Measurements from ENCODE around the gene ZNF277.

Gene ZNF277

DNA sequence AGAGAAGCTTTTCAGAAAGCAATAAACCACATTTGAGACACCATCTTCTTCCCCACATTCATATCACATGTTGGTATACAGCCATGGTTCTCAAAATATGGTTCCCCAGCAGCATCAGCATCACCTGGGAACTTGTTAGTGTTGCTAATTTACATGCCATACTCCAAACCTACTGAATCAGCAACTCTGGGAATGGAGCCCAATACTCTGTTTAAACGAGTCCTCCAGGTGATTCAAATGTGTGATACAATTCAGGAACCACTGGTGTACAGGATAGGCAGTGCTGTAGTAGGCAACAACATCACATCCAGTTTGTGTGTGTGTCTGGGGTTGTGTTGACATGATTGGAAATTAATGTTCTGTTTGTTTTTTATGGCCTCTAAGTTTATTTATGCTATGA lies 47.7 kb downstream of the ZNF277 start:
- TF ChIP-seq, protein P1, sequence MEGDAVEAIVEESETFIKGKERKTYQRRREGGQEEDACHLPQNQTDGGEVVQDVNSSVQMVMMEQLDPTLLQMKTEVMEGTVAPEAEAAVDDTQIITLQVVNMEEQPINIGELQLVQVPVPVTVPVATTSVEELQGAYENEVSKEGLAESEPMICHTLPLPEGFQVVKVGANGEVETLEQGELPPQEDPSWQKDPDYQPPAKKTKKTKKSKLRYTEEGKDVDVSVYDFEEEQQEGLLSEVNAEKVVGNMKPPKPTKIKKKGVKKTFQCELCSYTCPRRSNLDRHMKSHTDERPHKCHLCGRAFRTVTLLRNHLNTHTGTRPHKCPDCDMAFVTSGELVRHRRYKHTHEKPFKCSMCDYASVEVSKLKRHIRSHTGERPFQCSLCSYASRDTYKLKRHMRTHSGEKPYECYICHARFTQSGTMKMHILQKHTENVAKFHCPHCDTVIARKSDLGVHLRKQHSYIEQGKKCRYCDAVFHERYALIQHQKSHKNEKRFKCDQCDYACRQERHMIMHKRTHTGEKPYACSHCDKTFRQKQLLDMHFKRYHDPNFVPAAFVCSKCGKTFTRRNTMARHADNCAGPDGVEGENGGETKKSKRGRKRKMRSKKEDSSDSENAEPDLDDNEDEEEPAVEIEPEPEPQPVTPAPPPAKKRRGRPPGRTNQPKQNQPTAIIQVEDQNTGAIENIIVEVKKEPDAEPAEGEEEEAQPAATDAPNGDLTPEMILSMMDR (IDR thresholded peaks at IDR 0.05; ENCODE audit: low read depth, low read length), result no peak

DNA sequence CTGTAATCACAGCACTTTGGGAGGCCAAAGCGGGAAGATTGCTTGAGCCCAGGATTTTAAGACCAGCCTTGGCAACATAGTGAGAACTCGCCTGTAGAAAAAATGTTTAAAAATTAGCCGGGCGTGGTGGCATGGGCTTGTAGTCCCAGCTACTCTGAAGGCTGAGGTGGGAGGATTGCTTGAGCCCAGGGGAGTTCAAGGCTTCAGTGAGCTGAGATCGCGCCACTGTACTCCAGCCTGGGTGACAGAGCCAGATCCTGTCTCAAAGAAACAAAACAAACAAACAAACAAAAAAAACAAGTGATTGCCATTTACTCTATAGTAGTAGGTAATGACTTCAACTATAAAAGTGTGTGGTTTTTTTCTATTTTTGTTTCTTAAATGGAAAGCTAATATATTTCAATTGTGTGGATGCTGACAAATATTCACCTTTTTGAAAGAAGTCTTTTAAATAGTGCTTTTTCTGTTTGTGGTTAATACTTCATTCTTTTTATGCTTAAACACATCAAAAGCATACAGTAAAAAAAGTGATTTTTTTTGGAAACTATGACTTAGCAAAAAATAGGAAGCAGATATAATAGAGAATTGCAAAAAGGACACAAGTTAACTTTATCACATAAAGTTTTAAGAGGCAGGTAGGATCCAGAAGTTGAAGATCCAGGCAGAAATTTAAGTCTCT lies 48.4 kb downstream of the ZNF277 start:
- TF ChIP-seq, protein P1 (IDR thresholded peaks at IDR 0.05; ENCODE audit: low read depth, low read length), result no peak
- H3K4me3 ChIP-seq (ENCODE audit: low read depth, low read length), result no peak overlapping the region

More for the DNA sequence above, 47.7 kb downstream of the ZNF277 start:
- no peak overlapping the region for H3K4me3 ChIP-seq (ENCODE audit: low read depth, low read length)

DNA sequence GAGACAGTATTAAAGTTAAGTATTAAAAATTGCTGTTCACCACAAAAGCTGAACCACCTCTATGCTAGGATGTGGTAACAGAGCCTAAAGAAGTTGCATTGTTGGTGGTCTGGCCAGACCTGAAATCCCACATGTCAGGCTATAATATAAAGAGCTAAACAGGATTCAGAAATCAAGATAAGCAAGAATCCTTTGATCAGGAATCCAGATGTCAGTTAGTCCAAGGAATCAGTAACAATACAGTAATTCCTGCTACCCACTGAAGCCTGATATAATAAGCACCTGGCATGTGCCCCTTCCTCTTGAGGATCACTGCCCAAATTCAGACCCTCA lies 48.9 kb downstream of the ZNF277 start:
- no peak overlapping the region for H3K4me3 ChIP-seq (ENCODE audit: low read depth, low read length)
- TF ChIP-seq, protein P1 (IDR thresholded peaks at IDR 0.05; ENCODE audit: low read depth, low read length), result no peak

DNA sequence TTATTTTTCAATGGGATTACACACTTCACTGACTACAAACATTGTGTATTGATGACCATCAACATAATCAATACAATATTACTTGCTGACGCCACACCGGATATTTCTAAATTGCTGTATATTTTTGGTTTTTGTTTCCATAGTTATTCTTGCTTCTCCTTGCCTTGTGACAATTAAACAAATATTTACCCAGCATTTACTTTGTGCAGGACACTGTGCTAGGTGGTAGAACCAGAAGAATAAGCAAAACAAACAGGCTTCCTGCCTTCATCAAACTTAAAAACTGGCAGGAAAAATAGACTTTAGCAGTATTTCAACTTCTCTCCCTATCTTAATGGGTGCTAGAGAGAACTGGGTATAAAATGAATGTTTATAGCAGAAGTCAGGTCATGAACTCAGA lies 50.6 kb downstream of the ZNF277 start:
- no peak overlapping the region for H3K4me3 ChIP-seq (ENCODE audit: low read depth, low read length)
- TF ChIP-seq, protein P1 (IDR thresholded peaks at IDR 0.05; ENCODE audit: low read depth, low read length), result no peak

DNA sequence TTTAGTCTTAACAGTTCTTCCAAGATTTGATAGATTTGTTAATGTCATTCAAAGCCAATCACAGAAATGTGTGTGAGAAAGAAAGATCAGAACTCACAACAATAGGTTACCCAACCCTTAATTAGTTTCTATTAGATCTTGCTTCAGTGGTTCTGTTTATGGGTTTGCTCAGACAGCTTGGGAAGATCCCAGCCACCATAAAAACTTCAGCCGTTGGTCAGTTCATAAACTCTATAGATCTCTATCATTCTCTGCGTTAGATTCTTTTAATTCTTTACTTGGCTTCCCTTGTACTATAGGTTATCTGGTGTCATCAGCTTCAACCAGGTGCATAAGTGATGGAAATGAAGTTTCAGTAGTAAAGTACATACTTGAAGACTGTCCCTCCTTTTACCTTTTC lies 54.4 kb downstream of the ZNF277 start:
- TF ChIP-seq, protein P1 (IDR thresholded peaks at IDR 0.05; ENCODE audit: low read depth, low read length), result no peak
- H3K4me3 ChIP-seq (ENCODE audit: low read depth, low read length), result no peak overlapping the region

DNA sequence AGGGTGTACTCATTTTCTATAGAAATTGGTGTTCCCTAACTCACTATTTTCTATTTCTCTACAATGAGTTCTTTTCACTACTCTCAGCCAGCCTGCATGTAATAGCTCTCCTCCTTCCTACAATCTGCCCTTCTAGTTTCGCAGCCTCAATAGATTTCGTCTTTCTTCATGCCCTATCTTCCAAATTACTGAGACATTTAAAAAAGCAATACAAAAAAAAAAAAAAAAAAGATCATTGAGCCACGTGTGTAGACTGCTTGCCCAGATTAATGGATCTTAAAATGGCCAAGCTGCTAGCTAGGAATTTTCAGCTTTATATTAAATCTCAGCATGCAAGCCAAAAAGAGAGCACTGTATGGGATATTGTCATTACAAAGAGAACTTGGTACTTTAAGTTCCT lies 55.5 kb downstream of the ZNF277 start:
- TF ChIP-seq, protein P1 (IDR thresholded peaks at IDR 0.05; ENCODE audit: low read depth, low read length), result no peak
- no peak overlapping the region for H3K4me3 ChIP-seq (ENCODE audit: low read depth, low read length)

DNA sequence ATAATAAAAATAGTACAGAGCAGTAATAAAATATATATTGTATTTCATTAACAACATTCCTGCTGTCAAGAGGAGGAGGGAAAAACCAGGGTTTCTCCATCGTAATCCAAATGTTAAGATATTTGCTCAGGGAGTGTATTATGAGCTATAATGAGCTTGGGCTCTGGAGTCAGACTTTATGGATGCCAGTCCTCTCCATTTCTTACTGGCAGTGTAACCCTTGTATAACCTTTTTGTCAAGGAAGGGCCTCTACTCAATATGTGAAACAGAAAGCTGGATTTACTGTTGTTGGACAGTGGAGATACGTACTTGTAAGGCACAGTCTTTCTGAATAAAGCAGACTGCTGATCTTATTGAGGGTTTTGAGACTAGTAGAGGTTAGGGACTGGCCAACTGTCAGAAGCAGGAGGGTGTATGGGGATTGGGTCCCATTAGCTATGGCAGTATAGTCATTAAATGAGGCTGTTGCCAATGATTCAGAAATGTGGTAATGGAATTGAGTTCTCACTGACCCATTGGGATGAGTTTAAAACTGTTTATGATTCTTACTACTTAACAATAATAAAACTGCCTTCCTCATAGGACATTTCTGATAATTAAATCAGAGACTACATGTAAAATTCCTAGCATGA lies 56.5 kb downstream of the ZNF277 start:
- TF ChIP-seq, protein P1 (IDR thresholded peaks at IDR 0.05; ENCODE audit: low read depth, low read length), result no peak
- H3K4me3 ChIP-seq (ENCODE audit: low read depth, low read length), result no peak overlapping the region

Measured in WI38 (cell line).